ENCODE measurements around the gene ZNF319. TPM values are rescaled to one million over a fixed set of nuclear protein-coding genes. Genes with fewer than 3 reads are reported as not detected.

Gene ZNF319
- total RNA-seq, 4 donors from 2014 or later, result 12.1 to 24.0 (median 18.7) TPM

DNA sequence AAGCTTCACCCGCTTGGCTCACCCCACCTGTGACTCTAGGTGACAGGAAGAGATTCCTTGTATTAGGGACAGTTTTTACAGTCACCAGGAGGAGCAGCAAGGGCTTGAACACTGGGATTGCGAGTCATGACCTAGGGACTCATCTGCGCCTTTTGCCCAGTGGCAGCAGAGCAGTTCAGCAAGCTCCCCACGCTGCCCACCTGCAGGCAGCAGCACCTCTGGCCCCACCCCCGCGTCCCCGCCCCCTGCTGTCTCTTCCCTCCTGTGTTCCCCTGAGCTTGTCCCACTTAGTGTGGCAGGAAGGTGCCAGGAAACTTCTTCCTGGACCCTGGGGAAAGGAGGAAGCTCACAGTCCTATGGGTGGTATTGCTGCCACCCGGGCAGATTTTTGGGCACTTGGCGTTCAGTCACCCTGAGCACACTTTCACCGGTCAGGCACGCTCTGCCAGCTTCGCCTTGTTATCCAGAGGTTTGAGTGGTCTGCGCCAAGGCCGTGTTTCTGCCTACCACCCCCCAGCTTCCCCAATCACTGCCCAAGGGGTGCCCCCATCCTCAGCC is 33.7 kb upstream of the ZNF319 start:
- 50 to 68% methylated on average over 9 to 14 of the region's 14 CpGs for WGBS, 2 donors
- Histone ChIP-seq H3K4me3 (replicated peaks in 1 of 3) (no peak overlapping the region), H3K36me3 (peaks cover 0 to 13% of the 10 kb centered on the region in 2 donors), H3K27me3 (no peaks in the 10 kb centered on the region), H3K4me1 (peaks cover 68 to 72% of the 10 kb centered on the region in 2 donors), H3K27ac (peak overlapping the region; percentile 76 to 89 (median 88)), H3K9me3 (no peaks in the 10 kb centered on the region)
- intact Hi-C loops (cut with DNase I), result loop anchor here (5.0 kb wide), 1 partner anchor 33 kb away; no protein-coding TSS in a partner anchor
- TF ChIP-seq POLR2A (IDR thresholded peaks at IDR 0.05), result no peak
- TF ChIP-seq, protein P1, sequence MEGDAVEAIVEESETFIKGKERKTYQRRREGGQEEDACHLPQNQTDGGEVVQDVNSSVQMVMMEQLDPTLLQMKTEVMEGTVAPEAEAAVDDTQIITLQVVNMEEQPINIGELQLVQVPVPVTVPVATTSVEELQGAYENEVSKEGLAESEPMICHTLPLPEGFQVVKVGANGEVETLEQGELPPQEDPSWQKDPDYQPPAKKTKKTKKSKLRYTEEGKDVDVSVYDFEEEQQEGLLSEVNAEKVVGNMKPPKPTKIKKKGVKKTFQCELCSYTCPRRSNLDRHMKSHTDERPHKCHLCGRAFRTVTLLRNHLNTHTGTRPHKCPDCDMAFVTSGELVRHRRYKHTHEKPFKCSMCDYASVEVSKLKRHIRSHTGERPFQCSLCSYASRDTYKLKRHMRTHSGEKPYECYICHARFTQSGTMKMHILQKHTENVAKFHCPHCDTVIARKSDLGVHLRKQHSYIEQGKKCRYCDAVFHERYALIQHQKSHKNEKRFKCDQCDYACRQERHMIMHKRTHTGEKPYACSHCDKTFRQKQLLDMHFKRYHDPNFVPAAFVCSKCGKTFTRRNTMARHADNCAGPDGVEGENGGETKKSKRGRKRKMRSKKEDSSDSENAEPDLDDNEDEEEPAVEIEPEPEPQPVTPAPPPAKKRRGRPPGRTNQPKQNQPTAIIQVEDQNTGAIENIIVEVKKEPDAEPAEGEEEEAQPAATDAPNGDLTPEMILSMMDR (IDR thresholded peaks at IDR 0.05), result no peak
- DNase-seq, result peak; percentile 80 to 84

DNA sequence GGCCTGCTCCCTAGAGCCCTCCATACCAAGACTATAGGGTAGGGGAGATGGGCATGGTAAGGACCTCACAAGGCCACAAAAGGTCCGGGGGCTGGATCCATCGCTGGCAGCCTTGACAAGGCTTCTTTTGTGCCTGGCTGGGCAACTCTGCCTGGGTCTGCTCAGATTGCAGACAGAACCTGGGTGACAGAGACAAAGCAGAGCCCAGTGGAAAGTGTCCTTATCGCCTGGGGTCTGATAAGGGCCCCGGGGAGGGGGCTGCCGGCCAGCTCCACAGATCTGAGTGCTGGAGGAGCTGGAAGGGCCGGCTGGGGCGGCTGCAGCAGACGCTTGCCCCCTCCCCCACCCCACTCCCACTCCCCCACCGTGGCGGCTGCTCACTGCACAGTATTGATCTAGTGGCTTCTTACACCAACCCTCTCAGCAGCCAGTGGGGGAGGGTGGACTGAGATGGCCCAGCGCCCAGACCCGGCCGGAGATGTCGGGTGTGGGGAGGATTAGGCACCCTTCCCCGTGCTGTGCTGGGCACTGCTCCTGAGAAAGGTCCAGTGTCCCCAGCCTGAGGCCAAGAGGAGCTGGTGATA is 32.3 kb upstream of the ZNF319 start:
- no peak overlapping the region for H3K4me3 ChIP-seq (replicated peaks in 1 of 3)
- no peaks in the 10 kb centered on the region for H3K9me3 ChIP-seq
- H3K4me1 ChIP-seq, result peaks cover 82 to 86% of the 10 kb centered on the region in 2 donors
- peaks cover 0 to 2% of the 10 kb centered on the region in 2 donors for H3K36me3 ChIP-seq
- TF ChIP-seq POLR2A (IDR thresholded peaks at IDR 0.05), result peak in 1 of 2 donors; percentile 45
- TF ChIP-seq, protein P1 (IDR thresholded peaks at IDR 0.05), result no peak
- H3K27ac ChIP-seq, result peak overlapping the region; percentile 76 to 89 (median 88)
- H3K27me3 ChIP-seq, result no peaks in the 10 kb centered on the region
- WGBS, 2 donors, result 14 to 20% methylated on average over 2 to 10 of the region's 15 CpGs
- peak; percentile 96 to 97 for DNase-seq
- intact Hi-C loops (cut with DNase I), result loop anchor here (5.0 kb wide), 1 partner anchor 34 kb away; no protein-coding TSS in a partner anchor

DNA sequence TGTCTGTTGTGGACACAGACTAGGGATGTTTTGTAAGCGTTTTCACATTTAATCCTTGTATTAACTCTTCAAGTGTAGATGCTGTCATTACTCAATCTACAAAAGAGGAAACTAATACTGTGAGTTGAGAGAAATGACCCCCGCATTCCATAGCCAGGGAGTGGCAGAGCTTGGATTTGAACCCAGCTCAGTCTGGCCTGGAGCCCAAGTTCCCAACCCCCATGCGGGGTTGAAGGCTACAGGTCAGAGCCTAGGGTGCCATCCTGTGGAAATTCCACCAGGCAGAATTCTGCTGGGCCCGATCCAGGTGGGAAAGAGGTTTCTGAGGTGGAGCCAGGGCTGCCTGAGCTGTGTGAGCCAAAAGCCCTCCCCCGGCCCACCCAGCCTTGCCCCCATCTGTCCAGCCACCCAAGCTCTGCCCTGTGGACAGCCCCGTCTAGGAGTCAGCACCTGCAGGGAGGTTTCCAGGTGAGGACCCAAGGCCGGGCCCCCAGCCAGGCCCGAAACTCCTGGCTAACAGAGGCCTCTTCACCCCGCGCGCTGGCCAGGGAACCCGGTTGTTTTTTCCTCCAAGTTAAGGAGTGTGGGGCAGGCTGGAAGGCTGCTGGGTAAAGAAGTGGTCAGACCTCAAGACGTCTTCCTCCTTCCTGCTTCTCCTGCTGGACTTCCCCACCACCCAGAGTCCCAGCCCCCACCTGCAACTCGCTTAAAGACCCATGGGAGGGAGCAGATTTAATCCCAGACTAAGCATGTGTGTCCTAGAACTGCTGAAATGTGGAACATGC is 30.7 kb upstream of the ZNF319 start:
- H3K27ac ChIP-seq, result peak overlapping the region; percentile 76 to 89 (median 88)
- peaks cover 82 to 87% of the 10 kb centered on the region in 2 donors for H3K4me1 ChIP-seq
- TF ChIP-seq, protein P1 (IDR thresholded peaks at IDR 0.05), result peak in 1 of 6 experiments; percentile 20
- peak in 1 of 2 donors; percentile 23 for TF ChIP-seq POLR2A (IDR thresholded peaks at IDR 0.05)
- intact Hi-C loops (cut with DNase I), result loop anchor here (5.0 kb wide), 1 partner anchor 36 kb away; no protein-coding TSS in a partner anchor
- H3K9me3 ChIP-seq, result no peaks in the 10 kb centered on the region
- H3K36me3 ChIP-seq, result no peaks in the 10 kb centered on the region
- DNase-seq, result peak; percentile 75 to 81
- no peaks in the 10 kb centered on the region for H3K27me3 ChIP-seq
- 6 to 22% methylated on average over 5 to 14 of the region's 14 CpGs for WGBS, 2 donors
- no peak overlapping the region for H3K4me3 ChIP-seq (replicated peaks in 1 of 3)

DNA sequence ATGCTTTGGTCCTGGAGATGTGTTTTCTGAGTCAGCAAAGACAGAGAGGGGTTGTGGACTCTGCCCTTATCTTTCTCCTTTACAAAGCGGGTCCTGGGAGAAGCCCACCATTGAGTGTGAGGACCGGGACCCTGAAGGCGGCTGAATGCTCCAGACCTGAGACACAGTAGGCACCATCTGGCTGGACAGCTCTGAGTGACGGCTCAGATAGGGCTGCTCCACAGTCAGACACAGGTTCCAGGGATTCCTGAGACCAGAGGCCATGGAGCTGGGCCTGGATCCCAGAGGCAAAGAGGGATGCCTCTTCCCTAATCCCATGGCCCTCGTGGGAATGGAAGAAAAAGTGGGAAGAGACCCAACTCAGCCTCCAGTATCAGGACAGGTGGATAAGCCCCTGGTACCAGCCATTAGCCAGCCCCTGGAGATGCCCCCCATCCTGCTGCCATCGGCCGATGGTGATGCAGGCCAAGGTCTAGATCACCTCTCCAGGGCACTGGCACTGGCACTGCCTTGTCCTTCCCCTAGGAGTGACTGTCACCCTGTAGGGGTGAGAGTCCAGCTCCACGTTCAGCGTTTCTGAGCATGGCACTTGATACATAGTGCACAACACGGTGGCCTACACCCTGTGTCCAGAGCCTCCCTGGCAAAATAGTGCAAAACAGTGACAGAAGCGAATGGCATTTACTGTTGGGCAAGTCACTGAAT is 29.8 kb upstream of the ZNF319 start:
- Histone ChIP-seq H3K36me3 (no peaks in the 10 kb centered on the region), H3K4me3 (replicated peaks in 1 of 3) (no peak overlapping the region), H3K27me3 (no peaks in the 10 kb centered on the region), H3K9me3 (no peaks in the 10 kb centered on the region), H3K4me1 (peaks cover 73 to 79% of the 10 kb centered on the region in 2 donors), H3K27ac (peak overlapping the region; percentile 76 to 94 (median 89))
- 58 to 77% methylated on average over 2 to 11 of the region's 11 CpGs for WGBS, 2 donors
- TF ChIP-seq POLR2A (IDR thresholded peaks at IDR 0.05), result no peak
- TF ChIP-seq, protein P1 (IDR thresholded peaks at IDR 0.05), result no peak
- DNase-seq, result no peak
- intact Hi-C loops (cut with DNase I), result loop anchor here (5.0 kb wide), 1 partner anchor 37 kb away; no protein-coding TSS in a partner anchor

All from thyroid gland (tissue), 4 donors.